Activated CD8-positive, alpha-beta T cell treated with anti-CD3 and anti-CD28 coated beads for 36 hours (primary cell): Measurements from ENCODE around the gene ELL2. TPM values are rescaled to one million over a fixed set of nuclear protein-coding genes. Genes with fewer than 3 reads are reported as not detected.
A peak's percentile ranks its signal among the peaks of the same experiment; 100 is the strongest.

Experiments used
- ATAC-seq: fragments of 200-7000 bp; cut with Tn5 transposase; one replicate; pipeline ENCODE4 v1.10.0; 2021; ENCODE audit warnings: mild to moderate bottlenecking, moderate library complexity
- CTCF ChIA-PET: fragments of 350-600 bp; sonication (Branson Sonifier 250); formaldehyde crosslinking; loops from one replicate; lab custom pipeline; 2021; ENCODE audit warnings: antibody characterized with exemption; lab: Charles Lee
- POLR2A ChIA-PET: fragments of 350-600 bp; sonication (Branson Sonifier 250); formaldehyde crosslinking; loops from one replicate; lab custom pipeline; 2021; ENCODE audit warnings: antibody characterized with exemption; lab: Charles Lee
- DNase-seq: peaks from one replicate; pipeline ENCODE4 v3.0.0-alpha.2; 2020
- H3K27ac Mint-ChIP-seq: one replicate; pipeline ENCODE4 v1.8.0; 2021; ENCODE audit warnings: mild to moderate bottlenecking, mixed read lengths
- H3K27me3 Mint-ChIP-seq: one replicate; pipeline ENCODE4 v1.8.0; 2021; ENCODE audit warnings: mixed read lengths
- H3K36me3 Mint-ChIP-seq: one replicate; pipeline ENCODE4 v1.8.0; 2021; ENCODE audit warnings: low read depth, mixed read lengths
- H3K4me1 Mint-ChIP-seq: one replicate; pipeline ENCODE4 v1.8.0; 2021; ENCODE audit warnings: low read depth, mixed read lengths
- H3K4me3 Mint-ChIP-seq: one replicate; pipeline ENCODE4 v1.8.0; 2021; ENCODE audit warnings: mild to moderate bottlenecking, moderate library complexity, mixed read lengths
- H3K9me3 Mint-ChIP-seq: one replicate; pipeline ENCODE4 v1.8.0; 2021; ENCODE audit warnings: mixed read lengths
- CTCF ChIP-seq: fragments of 200-600 bp; IDR thresholded peaks from one replicate; pipeline ENCODE4 v1.8.0; 2022; ENCODE audit warnings: antibody characterized with exemption, mild to moderate bottlenecking
- intact Hi-C: fragments of 100-400 bp; cut with micrococcal nuclease; formaldehyde crosslinking; loops from one replicate; pipeline ENCODE4 v1.10.0; 2022
- total RNA-seq, 2 experiments: library from RNA; stranded (reverse); gene quantifications; one replicate each; pipeline ENCODE4 v1.2.3, GENCODE V29; 2021

ELL2 gene
- total RNA-seq, 2 experiments from 2014 or later, result 39.7 to 46.3 TPM

GRCh38 chr5:95912029-95912428 is 49.6 kb downstream of the ELL2 start:
- CTCF ChIA-PET, result interaction anchor here (1.2 to 1.8 kb wide), 2 partner anchors 131 to 433 kb away, joined by 3 to 4 read pairs; no protein-coding TSS in a partner anchor
- H3K36me3 Mint-ChIP-seq, result peaks cover 21% of the 10 kb centered on the region
- ATAC-seq, result no peak

GRCh38 chr5:95910521-95910920 is 51.1 kb downstream of the ELL2 start:
- Mint-ChIP-seq H3K27me3 (no peaks in the 10 kb centered on the region), H3K4me3 (no peak overlapping the region), H3K4me1 (peaks cover 14% of the 10 kb centered on the region), H3K9me3 (no peaks in the 10 kb centered on the region), H3K36me3 (peaks cover 18% of the 10 kb centered on the region), H3K27ac (no peak overlapping the region)
- no peak for TF ChIP-seq CTCF
- intact Hi-C loops, result no loop called here
- ChIA-PET CTCF (no interaction called here), POLR2A (no interaction called here)
- ATAC-seq (no peak), DNase-seq (no peak)

More at GRCh38 chr5:95912029-95912428, 49.6 kb downstream of the ELL2 start:
- DNase-seq, result no peak
- Mint-ChIP-seq H3K4me1 (peaks cover 21% of the 10 kb centered on the region), H3K27me3 (no peaks in the 10 kb centered on the region), H3K4me3 (no peak overlapping the region), H3K9me3 (no peaks in the 10 kb centered on the region), H3K27ac (no peak overlapping the region)
- no peak for TF ChIP-seq CTCF
- POLR2A ChIA-PET, result no interaction called here
- intact Hi-C loops, result no loop called here

GRCh38 chr5:95909738-95910137 is 51.9 kb downstream of the ELL2 start:
- Mint-ChIP-seq H3K9me3 (no peaks in the 10 kb centered on the region), H3K4me1 (peaks cover 14% of the 10 kb centered on the region), H3K27me3 (no peaks in the 10 kb centered on the region), H3K36me3 (peaks cover 20% of the 10 kb centered on the region), H3K27ac (no peak overlapping the region), H3K4me3 (no peak overlapping the region)
- DNase-seq, result no peak
- intact Hi-C loops, result no loop called here
- ATAC-seq, result no peak
- POLR2A ChIA-PET, result no interaction called here
- TF ChIP-seq CTCF, result no peak
- CTCF ChIA-PET, result no interaction called here

- H3K4me3 Mint-ChIP-seq, result no peak overlapping the region
- H3K27me3 Mint-ChIP-seq, result no peaks in the 10 kb centered on the region
- no peak for DNase-seq
- intact Hi-C loops, result no loop called here
- ChIA-PET POLR2A (no interaction called here), CTCF (interaction anchor here (1.2 kb wide), 1 partner anchor 426 kb away, joined by 3 read pairs; no protein-coding TSS in a partner anchor)
- peaks cover 23% of the 10 kb centered on the region for H3K36me3 Mint-ChIP-seq
- ATAC-seq, result no peak
- no peak for TF ChIP-seq CTCF
- no peaks in the 10 kb centered on the region for H3K9me3 Mint-ChIP-seq
- no peak overlapping the region for H3K27ac Mint-ChIP-seq
- peaks cover 14% of the 10 kb centered on the region for H3K4me1 Mint-ChIP-seq
These were observed 52.9 kb downstream of the ELL2 start for GRCh38 chr5:95908799-95909198.

GRCh38 chr5:95907740-95908706 is 53.6 kb downstream of the ELL2 start:
- ATAC-seq, result no peak
- CTCF ChIA-PET, result interaction anchor here (1.2 kb wide), 1 partner anchor 427 kb away, joined by 3 read pairs; no protein-coding TSS in a partner anchor
- peaks cover 23% of the 10 kb centered on the region for H3K36me3 Mint-ChIP-seq

More at GRCh38 chr5:95907740-95908706, 53.6 kb downstream of the ELL2 start:
- no peak for DNase-seq
- Mint-ChIP-seq H3K9me3 (no peaks in the 10 kb centered on the region), H3K4me1 (peaks cover 14% of the 10 kb centered on the region), H3K27me3 (no peaks in the 10 kb centered on the region), H3K27ac (peak overlapping the region; percentile 27), H3K4me3 (no peak overlapping the region)
- intact Hi-C loops, result no loop called here
- TF ChIP-seq CTCF, result no peak
- POLR2A ChIA-PET, result no interaction called here
